ENCODE data around the gene POU2F3. TPM values are rescaled to one million over a fixed set of nuclear protein-coding genes. Genes with fewer than 3 reads are reported as not detected.
A peak's percentile ranks its signal among the peaks of the same experiment; 100 is the strongest.

POU2F3 gene
- total RNA-seq, 4 donors from 2014 or later, result not detected

- Histone ChIP-seq H3K4me3 (peak overlapping the region; percentile 71 to 91 (median 76)), H3K27ac (replicated peaks in 1 of 4) (peak overlapping the region; percentile 80 to 84 (median 80)), H3K36me3 (peaks cover 0 to 5% (median 2%) of the 10 kb centered on the region in 4 donors), H3K4me1 (peaks cover 40 to 88% (median 83%) of the 10 kb centered on the region in 4 donors), H3K9me3 (no peaks in the 10 kb centered on the region), H3K27me3 (no peaks in the 10 kb centered on the region)
- DNase-seq (ENCODE audit: extremely low spot score), result no peak
- TF ChIP-seq POLR2A (IDR thresholded peaks at IDR 0.05; ENCODE audit: low read depth) (no peak), POLR2AphosphoS5 (IDR thresholded peaks at IDR 0.05) (no peak), EP300 (IDR thresholded peaks at IDR 0.05) (no peak), CTCF (IDR thresholded peaks at IDR 0.05) (no peak)
- WGBS, result 65% methylated on average over 12 of the region's 13 CpGs
- intact Hi-C loops (cut with DNase I), result loop anchor here (5.0 kb wide), 1 partner anchor 35 kb away; no protein-coding TSS in a partner anchor
Measured at GRCh38 chr11:120212259-120212878, 27.6 kb upstream of the POU2F3 start.

GRCh38 chr11:120212926-120213325, 27.0 kb upstream of the POU2F3 start:
- no peak for DNase-seq (ENCODE audit: extremely low spot score)
- peaks cover 0 to 5% (median 2%) of the 10 kb centered on the region in 4 donors for H3K36me3 ChIP-seq
- no peaks in the 10 kb centered on the region for H3K9me3 ChIP-seq
- H3K4me3 ChIP-seq, result peak overlapping the region; percentile 71 to 91 (median 76)
- intact Hi-C loops (cut with DNase I), result loop anchor here (5.0 kb wide), 1 partner anchor 36 kb away; no protein-coding TSS in a partner anchor
- peaks cover 45 to 88% (median 84%) of the 10 kb centered on the region in 4 donors for H3K4me1 ChIP-seq
- WGBS, result 83% methylated on average over 1 of the region's 2 CpGs
- peak overlapping the region; percentile 80 to 84 (median 80) for H3K27ac ChIP-seq (replicated peaks in 1 of 4)
- no peaks in the 10 kb centered on the region for H3K27me3 ChIP-seq
- TF ChIP-seq EP300 (IDR thresholded peaks at IDR 0.05) (no peak), POLR2AphosphoS5 (IDR thresholded peaks at IDR 0.05) (no peak), CTCF (IDR thresholded peaks at IDR 0.05) (no peak), POLR2A (IDR thresholded peaks at IDR 0.05; ENCODE audit: low read depth) (no peak)

- H3K9me3 ChIP-seq, result no peaks in the 10 kb centered on the region
- WGBS, result 83% methylated on average over 6 of the region's 7 CpGs
- H3K4me1 ChIP-seq, result peaks cover 37 to 88% (median 85%) of the 10 kb centered on the region in 4 donors
- DNase-seq (ENCODE audit: extremely low spot score), result no peak
- TF ChIP-seq POLR2A (IDR thresholded peaks at IDR 0.05; ENCODE audit: low read depth) (no peak), EP300 (IDR thresholded peaks at IDR 0.05) (no peak), POLR2AphosphoS5 (IDR thresholded peaks at IDR 0.05) (no peak), CTCF (IDR thresholded peaks at IDR 0.05) (no peak)
- intact Hi-C loops (cut with DNase I), result loop anchor here (5.0 kb wide), 1 partner anchor 37 kb away; no protein-coding TSS in a partner anchor
- H3K4me3 ChIP-seq, result no peak overlapping the region
- H3K27ac ChIP-seq (replicated peaks in 1 of 4), result peak overlapping the region in 3 of 4 donors; percentile 40 to 78 (median 54)
- no peaks in the 10 kb centered on the region for H3K27me3 ChIP-seq
- peaks cover 0 to 5% (median 2%) of the 10 kb centered on the region in 4 donors for H3K36me3 ChIP-seq
Measured at GRCh38 chr11:120214581-120214980, 25.4 kb upstream of the POU2F3 start.

GRCh38 chr11:120215634-120216033, 24.3 kb upstream of the POU2F3 start:
- H3K27ac ChIP-seq (replicated peaks in 1 of 4), result peak overlapping the region; percentile 52 to 78 (median 58)
- H3K4me1 ChIP-seq, result peaks cover 29 to 89% (median 86%) of the 10 kb centered on the region in 4 donors
- TF ChIP-seq POLR2A (IDR thresholded peaks at IDR 0.05; ENCODE audit: low read depth) (no peak), POLR2AphosphoS5 (IDR thresholded peaks at IDR 0.05) (peak in 1 of 2 donors; percentile 21)
- H3K36me3 ChIP-seq, result peaks cover 0 to 9% (median 3%) of the 10 kb centered on the region in 4 donors
- intact Hi-C loops (cut with DNase I), result no loop called here
- no peaks in the 10 kb centered on the region for H3K9me3 ChIP-seq
- no peak for DNase-seq (ENCODE audit: extremely low spot score)
- H3K27me3 ChIP-seq, result no peaks in the 10 kb centered on the region
- WGBS, result 64% methylated on average over 5 of the region's 5 CpGs
- H3K4me3 ChIP-seq, result peak overlapping the region in 1 of 4 donors; percentile 3

GRCh38 chr11:120216426-120217102, 23.4 kb upstream of the POU2F3 start:
- DNase-seq (ENCODE audit: extremely low spot score), result no peak
- H3K36me3 ChIP-seq, result peaks cover 0 to 9% (median 3%) of the 10 kb centered on the region in 4 donors
- no peaks in the 10 kb centered on the region for H3K27me3 ChIP-seq
- WGBS, result 86% methylated on average over 6 of the region's 8 CpGs
- H3K27ac ChIP-seq (replicated peaks in 1 of 4), result peak overlapping the region; percentile 52 to 78 (median 58)
- intact Hi-C loops (cut with DNase I), result no loop called here
- no peak overlapping the region for H3K4me3 ChIP-seq
- peaks cover 35 to 94% (median 90%) of the 10 kb centered on the region in 4 donors for H3K4me1 ChIP-seq
- TF ChIP-seq EP300 (IDR thresholded peaks at IDR 0.05) (no peak), CTCF (IDR thresholded peaks at IDR 0.05) (no peak)
- no peaks in the 10 kb centered on the region for H3K9me3 ChIP-seq

All from esophagus muscularis mucosa (tissue), 4 donors.